GM21360 (cell line): ENCODE measurements around the gene NKX6-2.

Experiments
- ATAC-seq: cut with Tn5 transposase; IDR thresholded peaks from one replicate; pipeline ENCODE4 v1.9.1; 2021; ENCODE audit warnings: mild to moderate bottlenecking, moderate library complexity; ENCODE audit not compliant: unreplicated experiment

The NKX6-2 gene

GRCh38 chr10:132742167-132742836, 43.6 kb downstream of the NKX6-2 start:
- ATAC-seq, result no peak

- no peak for ATAC-seq
Measured at GRCh38 chr10:132740588-132740987, 45.4 kb downstream of the NKX6-2 start.

GRCh38 chr10:132739225-132739613, 46.7 kb downstream of the NKX6-2 start:
- ATAC-seq, result no peak

GRCh38 chr10:132738454-132739224, 47.3 kb downstream of the NKX6-2 start:
- no peak for ATAC-seq

- no peak for ATAC-seq
Measured at GRCh38 chr10:132737390-132738048, 48.4 kb downstream of the NKX6-2 start.

GRCh38 chr10:132735923-132736391, 50.0 kb downstream of the NKX6-2 start:
- ATAC-seq, result no peak

- no peak for ATAC-seq
Measured at GRCh38 chr10:132735341-132735775, 50.6 kb downstream of the NKX6-2 start.

GRCh38 chr10:132733926-132734325, 52.0 kb downstream of the NKX6-2 start:
- no peak for ATAC-seq
